Cardiac fibroblast (primary cell): ENCODE measurements around the gene ICAM2.

Experiments used
- DNase-seq, 2 donors: peaks; one replicate each; pipeline versions ENCODE4 v3.0.0 to v3.0.0-alpha.2; 2010; ENCODE audit warnings: low read depth in 2 of 2
- H3K4me3 ChIP-seq, 2 donors: replicated peaks in 1 of 2; 1 replicate in 1 of 2; 2 replicates in 1 of 2; pipeline ENCODE4 v1.5.1; 2011; ENCODE audit warnings: low read depth in 2 of 2, low read length in 2 of 2, mild to moderate bottlenecking in 2 of 2, moderate library complexity in 1 of 2
- CTCF ChIP-seq: IDR thresholded peaks from one replicate; pipeline ENCODE4 v1.5.1; 2011; ENCODE audit warnings: low read depth, mild to moderate bottlenecking, low read length, inconsistent platforms

Gene ICAM2

GRCh38 chr17:63973930-63974593 lies 46.4 kb downstream of the ICAM2 start:
- H3K4me3 ChIP-seq: no peak overlapping the region
- no peak for DNase-seq
- no peak for TF ChIP-seq CTCF

GRCh38 chr17:63973247-63973646 lies 47.2 kb downstream of the ICAM2 start:
- H3K4me3 ChIP-seq: no peak overlapping the region
- DNase-seq: no peak
- TF ChIP-seq CTCF: no peak

- DNase-seq: no peak
- no peak for TF ChIP-seq CTCF
- H3K4me3 ChIP-seq: peak within 1 kb of the TSS in 1 of 2 donors; percentile 5
These were observed 47.6 kb downstream of the ICAM2 start, which contains the start of gene SCN4A for GRCh38 chr17:63972796-63973195. Gene SCN4A, minus strand, starts transcription at chr17:63972918. Its CDS starts 77 bp downstream, at chr17:63972841.

- TF ChIP-seq CTCF: no peak
- no peak for DNase-seq
- H3K4me3 ChIP-seq: no peak overlapping the region
These were observed 51.2 kb downstream of the ICAM2 start for GRCh38 chr17:63969278-63969677.

- no peak for TF ChIP-seq CTCF
- DNase-seq: no peak
- H3K4me3 ChIP-seq: no peak overlapping the region
These were observed 52.5 kb downstream of the ICAM2 start for GRCh38 chr17:63967953-63968352.

GRCh38 chr17:63966646-63967264 lies 53.7 kb downstream of the ICAM2 start:
- no peak for DNase-seq
- no peak overlapping the region for H3K4me3 ChIP-seq
- no peak for TF ChIP-seq CTCF
